CD4-positive, alpha-beta T cell treated with Interleukin-17A for 4 hours (primary cell): ENCODE data around the gene ARF3.
"Not testable (repeated sequence)": the region's sequence is repeated elsewhere in the genome, so short reads cannot be mapped to it uniquely, and the experiment has no call there.

Experiments
- DNase-seq: peaks from one replicate; pipeline ENCODE4 v3.0.0-alpha.2; 2020; ENCODE audit warnings: mixed read lengths

The ARF3 gene

DNA sequence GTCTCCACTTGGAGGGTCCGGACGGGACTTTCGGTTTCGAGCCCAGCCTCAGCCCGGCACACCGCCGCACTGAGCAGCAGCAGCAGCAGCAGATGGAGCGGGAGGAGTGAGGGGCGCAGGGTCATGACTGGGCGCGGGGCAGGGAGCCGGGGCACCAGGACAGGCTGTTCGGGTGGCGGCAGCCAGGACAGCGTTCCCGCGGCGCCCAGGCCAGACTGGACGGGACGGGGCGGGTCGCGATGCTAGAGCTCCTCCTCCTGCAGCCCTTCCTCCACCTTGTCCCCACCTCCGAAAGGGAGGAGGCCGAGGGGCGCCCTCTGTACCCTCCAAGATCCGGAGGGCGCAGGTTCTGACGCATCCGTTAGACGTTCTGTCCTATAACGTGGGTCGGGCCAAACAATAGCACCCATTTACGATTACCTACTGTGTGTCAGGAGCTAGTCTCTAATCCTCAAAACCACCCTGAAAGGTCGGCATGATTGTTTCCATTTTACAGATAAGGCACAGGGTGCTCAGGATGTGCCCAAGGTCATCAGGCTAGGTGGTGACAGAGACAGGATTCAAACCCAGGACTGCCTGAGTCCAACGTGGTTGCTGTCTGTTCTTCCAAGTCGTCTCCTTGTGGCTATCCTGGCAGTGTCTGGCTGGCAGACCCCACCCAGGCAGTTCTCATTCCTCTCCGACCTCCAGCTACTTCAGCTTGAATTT is 31.8 kb downstream of the ARF3 start, which contains the start of gene FKBP11:
TSS of gene FKBP11 (minus strand) at position 189 of the 708 bp plus-strand sequence. CDS start at position 125, 64 bp downstream.
- DNase-seq = peak; percentile 79

GRCh38 chr12:48924617-48925303 is 32.5 kb downstream of the ARF3 start:
- peak; percentile 82 for DNase-seq

DNA sequence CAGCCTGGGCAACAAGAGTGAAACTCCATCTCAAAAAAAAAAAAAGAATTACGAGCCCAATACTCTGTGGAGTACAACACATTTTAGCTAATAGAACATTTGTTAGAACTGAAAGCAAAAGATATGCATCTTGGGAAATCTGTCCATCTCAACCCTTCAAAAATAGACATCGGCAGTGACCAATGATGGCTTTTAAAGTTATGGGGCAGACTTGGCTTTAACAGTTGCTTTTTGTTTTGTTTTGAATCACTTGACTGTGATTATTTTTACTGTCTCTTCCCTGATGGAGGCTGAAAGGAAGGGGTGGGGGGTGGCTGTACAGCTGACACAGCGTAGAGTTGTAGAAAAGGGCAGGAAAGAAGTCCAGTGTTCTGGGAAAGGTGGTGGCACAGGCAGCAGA is 34.2 kb downstream of the ARF3 start:
- DNase-seq = no peak

GRCh38 chr12:48917857-48918537 is 39.3 kb downstream of the ARF3 start:
- peak; percentile 73 for DNase-seq

DNA sequence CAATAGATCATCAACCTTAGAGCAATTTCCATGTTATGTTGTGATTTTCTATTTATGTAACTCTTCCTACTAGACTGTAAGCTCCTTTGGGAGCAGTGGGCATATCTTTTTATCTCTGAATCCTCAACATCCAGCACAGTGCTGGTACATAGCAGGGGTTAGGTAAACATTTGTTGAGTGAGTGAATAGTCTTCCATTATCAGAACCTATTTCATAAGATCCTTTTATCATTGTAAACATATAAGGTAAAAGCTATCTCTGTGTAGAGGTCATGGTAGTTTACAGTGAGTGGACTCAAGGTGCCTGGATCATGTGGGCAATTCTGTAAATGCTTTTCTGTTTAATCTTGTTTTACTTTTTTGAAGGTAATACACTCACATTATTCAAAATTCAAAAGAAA is 47.1 kb downstream of the ARF3 start:
- DNase-seq = no peak

DNA sequence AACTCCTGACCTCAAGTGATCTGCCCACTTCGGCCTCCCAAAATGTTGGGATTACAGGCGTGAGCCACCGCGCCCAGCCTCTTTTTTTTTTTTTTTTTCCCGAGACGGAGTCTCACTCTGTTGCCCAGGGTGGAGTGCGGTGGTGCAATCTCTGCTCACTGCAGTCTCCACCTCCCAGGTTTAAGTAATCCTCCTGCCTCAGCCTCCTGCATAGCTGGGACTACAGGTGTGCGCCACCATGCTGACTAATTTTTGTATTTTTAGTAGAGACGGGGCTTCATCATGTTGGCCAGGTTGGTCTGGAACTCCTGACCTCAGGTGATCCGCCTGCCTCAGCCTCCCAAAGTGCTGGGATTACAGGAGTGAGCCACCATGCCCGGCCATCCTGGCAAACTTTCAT is 47.6 kb downstream of the ARF3 start:
- not testable (repeated sequence) for DNase-seq

- DNase-seq = no peak
Measured at GRCh38 chr12:48907245-48907644, 50.0 kb downstream of the ARF3 start.

DNA sequence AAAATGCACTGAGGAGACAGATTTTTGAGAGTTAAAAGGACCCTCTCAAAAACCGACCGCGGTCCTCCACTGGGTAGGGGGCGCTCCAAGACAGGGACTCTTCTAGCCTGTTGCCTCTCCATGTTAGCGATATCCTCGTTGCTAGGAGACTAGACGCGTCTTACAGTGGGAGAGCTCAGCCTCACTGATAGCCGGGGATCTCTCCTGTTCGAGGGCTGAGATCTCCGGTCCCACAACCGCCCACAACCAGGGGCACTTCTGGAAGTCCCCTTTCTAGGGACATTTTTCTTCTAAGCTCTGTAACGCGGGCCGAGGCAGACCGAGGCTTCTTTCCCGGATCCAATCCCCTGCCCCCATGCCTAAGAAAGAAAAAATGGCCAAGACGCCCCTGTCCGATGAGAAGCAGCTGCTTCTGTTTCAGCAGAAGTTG is 53.3 kb downstream of the ARF3 start:
- peak; percentile 88 for DNase-seq

GRCh38 chr12:48903363-48903981 is 53.8 kb downstream of the ARF3 start:
- DNase-seq = no peak

GRCh38 chr12:48901278-48901677 is 56.0 kb downstream of the ARF3 start:
- no peak for DNase-seq

DNA sequence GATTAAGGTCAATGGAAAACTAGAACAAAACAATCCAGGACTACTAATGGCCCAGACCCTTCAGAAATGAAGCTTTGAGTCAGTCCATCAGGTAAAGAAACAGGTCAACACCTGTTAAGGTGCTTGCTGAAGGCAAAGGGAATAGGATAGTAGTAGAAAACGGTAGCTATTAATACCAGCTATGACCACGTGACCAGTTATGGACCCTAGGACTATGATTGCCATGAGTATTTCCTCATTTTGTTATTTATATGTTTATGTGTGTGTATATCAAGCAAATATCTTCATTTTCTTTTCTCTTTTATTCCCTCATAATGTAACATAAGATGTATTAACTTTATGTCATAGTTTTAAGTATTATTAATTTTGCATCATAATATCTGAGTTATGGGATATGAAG is 57.6 kb downstream of the ARF3 start:
- DNase-seq = no peak

DNA sequence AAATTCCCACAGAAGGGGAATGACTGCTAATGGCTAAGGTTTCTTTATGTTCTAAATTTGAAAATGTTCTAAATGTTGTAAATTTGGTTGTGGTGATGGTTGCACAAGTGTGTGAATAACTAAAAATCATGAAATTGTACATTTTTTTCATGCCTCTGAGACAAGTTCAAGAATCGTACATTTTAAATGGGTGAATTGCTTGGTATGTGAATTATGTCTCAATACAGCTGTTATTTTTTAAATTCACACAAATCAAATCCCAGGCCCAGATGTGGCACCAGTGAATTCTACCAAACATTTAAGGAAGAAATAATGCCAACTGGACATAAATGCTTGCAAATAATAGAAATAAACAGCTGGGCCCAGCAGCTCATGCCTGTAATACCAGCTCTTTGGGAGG is 63.0 kb downstream of the ARF3 start:
- DNase-seq = no peak

GRCh38 chr12:48890657-48891418 is 66.4 kb downstream of the ARF3 start:
- DNase-seq = peak; percentile 83

- DNase-seq = no peak
Measured at GRCh38 chr12:48889679-48890078, 67.6 kb downstream of the ARF3 start.
